Hematopoietic multipotent progenitor cell treated with erythropoietin and hydrocortisone succinate and interleukin-3 and kit ligand, for 8 days (in vitro differentiated cells): Measurements from ENCODE around the gene MOGAT3.
A peak's percentile ranks its signal among the peaks of the same experiment; 100 is the strongest.
"Not testable (repeated sequence)": the region's sequence is repeated elsewhere in the genome, so short reads cannot be mapped to it uniquely, and the experiment has no call there.

Experiments used
- DNase-seq: peaks from one replicate; pipeline ENCODE4 v3.0.0-alpha.2; 2015

The MOGAT3 gene

GRCh38 chr7:101203740-101204738 is 3.2 kb upstream of the MOGAT3 start:
- not testable (repeated sequence) for DNase-seq

GRCh38 chr7:101202603-101202918 is 1.7 kb upstream of the MOGAT3 start:
- no peak for DNase-seq

DNA sequence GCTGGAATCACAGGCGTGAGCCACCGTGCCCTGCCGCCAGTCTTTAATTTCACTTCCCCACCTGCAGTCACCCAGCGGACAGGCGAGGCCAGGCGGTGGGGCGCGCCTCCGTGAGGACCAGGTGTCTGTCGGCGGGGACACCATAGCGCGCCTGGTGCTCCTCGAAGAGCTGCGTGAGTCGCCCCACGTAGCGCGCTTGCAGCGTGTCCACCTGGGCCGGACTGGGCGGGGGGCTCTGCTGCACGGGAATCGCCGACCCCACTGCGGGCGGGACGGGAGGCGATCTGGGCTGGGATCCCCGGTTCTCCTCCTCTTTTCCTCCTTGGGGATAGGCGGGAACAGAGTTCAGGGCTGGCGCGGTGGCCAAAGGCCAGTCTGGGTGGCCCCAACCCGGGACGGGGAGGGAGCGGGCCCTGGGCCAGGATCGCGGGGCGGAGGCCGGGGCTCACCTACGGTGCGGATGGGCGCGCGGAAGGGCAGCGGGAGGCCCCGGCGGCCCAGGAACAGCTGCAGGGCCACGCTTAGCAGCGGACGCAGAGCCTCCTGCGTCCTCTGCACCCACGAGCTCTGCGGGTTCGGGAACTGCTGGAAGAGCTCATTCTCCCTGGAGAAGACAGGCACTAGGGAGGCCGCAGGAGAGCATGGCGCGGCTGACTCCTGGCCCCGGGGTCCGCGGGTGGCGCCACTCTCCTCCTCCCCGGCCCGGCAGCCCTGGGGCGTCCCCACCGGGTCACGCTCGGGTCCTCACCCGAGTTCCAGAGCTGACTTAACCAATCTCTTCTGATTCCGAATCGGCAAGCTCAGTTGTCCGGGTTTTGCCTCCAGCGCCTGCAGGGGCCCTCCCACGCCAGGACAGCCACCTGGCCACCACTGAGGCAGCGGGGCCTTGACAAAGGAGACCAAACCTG is 1.1 kb upstream of the MOGAT3 start:
- no peak for DNase-seq

DNA sequence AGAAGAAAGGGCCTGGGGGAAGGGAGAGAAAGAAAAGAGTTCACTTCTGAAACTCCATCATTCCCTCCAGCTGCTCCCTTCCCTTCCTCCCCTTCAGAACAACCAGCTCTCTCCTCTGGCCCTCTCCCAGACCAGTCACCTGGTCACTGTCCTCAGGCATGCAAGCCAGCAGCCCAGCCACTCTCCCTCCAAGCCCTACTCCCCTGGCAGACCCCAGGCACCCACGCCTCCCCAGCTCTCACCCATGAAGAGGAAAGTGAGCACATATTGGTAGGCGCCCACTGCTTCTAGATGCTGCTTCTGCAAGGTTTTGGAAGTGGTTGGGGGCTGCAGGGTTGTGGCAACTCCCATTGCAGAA is 353 bp downstream of the MOGAT3 start:
- DNase-seq: no peak

DNA sequence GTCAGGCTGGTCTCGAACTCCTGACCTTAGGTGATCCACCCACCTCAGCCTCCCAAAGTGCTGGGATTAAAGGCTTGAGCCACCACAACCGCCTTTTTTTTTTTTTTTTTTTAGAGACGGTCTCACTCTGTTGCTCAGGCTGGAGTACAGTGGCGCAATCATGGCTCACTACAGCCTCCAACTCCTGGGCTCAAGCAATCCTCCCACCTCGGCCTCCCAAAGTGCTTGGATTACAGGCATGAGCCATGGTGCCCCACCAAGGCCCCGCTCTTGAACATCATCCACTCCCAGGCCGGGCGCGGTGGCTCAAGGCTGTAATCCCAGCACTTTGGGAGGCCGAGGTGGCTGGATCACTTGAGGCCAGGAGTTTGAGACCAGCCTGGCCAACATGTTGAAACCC is 1.3 kb downstream of the MOGAT3 start:
- DNase-seq: not testable (repeated sequence)

- DNase-seq: no peak
Measured at GRCh38 chr7:101198476-101198875, 2.4 kb downstream of the MOGAT3 start.

DNA sequence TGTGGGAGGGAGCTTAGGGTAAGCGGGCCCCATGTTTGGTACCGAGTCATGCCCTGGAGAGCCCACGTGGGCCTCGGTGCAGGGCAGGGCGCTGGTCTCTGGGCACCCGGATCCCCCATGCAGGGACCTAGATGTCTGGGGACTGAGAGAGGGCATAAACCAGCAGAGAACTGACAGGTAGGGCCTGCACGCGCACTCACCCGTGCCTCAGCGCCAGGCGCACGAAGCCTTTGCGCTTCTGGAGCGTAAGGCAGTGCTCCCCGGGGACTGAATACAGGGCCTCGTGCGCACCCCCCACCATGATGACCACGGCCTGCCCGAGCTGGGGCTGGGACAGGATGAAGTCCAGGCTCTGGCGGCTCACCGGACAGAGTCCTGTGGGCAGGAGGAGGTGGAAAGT is 2.8 kb downstream of the MOGAT3 start:
- no peak for DNase-seq

GRCh38 chr7:101195884-101196283 is 5.0 kb downstream of the MOGAT3 start:
- no peak for DNase-seq

- DNase-seq: no peak
Measured at GRCh38 chr7:101189109-101189508, 11.7 kb downstream of the MOGAT3 start.

DNA sequence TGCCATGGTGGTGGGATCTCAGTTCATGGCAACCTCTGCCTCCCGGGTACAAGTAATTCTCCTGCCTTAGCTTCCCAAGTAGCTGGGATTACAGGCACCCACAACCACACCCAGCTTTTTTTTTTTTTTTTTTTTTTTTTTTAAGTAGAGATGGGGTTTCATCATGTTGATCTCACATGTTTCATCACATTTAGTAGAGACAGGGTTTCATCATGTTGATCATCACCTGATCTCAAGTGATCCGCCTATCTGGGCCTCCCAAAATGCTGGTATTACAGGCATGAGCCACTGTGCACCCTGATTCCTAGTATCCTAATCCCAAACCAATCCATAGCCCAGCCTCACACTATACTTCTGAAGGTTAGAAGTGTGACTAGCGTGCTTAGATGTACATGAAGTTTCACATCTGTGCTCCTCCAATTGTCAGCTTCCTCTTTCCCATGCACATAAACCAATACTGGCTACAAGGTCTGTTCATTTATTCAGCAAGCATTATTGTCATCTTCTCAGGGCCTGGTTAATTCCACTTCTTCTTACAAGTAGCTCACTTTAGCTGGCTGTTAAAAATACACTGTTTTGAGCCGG is 13.9 kb downstream of the MOGAT3 start:
- no peak for DNase-seq

DNA sequence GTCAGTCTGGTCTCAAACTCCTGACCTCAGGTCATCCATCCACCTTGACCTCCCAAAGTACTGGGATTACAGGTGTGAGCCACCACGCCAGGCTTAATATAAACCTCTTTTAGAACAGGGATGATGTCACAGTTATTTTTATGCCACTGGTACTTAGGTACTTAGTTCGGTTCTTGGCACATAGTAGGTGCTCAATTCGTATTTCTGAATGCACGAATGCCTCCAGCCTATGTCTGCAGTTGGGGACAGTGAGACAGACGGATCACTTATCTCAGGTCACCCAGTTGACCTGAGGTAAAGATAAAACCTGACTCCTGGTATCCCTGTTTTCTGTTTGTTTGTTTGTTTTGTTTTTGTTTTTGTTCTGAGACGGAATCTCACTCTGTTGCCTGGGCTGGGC is 14.6 kb downstream of the MOGAT3 start:
- DNase-seq: no peak

DNA sequence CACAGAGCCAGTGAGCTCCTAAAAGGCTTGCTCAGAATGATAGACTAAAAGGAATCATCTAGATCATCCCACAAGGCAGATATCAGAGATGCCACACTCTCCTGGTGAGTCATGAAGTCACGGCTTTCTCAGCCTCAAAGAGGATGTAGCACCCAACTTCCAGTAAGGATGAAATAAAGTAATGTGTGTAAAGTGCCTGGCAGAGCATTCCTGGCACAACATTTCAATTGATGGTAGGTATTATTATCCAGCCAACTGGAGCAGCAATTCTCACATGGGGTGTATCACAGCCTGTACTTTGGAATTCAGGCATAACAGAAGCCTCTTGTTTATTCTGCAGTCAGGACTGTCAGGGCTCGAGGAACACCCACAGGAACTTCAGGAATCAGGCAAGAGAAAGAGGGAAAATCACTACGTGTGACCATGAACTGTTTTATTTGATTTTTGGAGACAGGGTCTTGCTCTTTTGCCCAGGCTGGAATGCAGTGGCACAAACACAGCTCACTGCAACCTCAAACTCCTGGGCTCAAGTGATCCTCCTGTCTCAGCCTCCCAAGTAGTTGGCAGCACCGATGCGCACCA is 15.5 kb downstream of the MOGAT3 start:
- DNase-seq: peak; percentile 33

GRCh38 chr7:101180130-101180755 is 20.6 kb downstream of the MOGAT3 start, which contains the start of gene NAT16:
Gene NAT16 (minus strand): TSS chr7:101180293. CDS start chr7:101174807, 5,486 bp downstream.
- DNase-seq: no peak

GRCh38 chr7:101179713-101180112 is 21.1 kb downstream of the MOGAT3 start:
- no peak for DNase-seq

- no peak for DNase-seq
Measured at GRCh38 chr7:101179117-101179516, 21.7 kb downstream of the MOGAT3 start.

DNA sequence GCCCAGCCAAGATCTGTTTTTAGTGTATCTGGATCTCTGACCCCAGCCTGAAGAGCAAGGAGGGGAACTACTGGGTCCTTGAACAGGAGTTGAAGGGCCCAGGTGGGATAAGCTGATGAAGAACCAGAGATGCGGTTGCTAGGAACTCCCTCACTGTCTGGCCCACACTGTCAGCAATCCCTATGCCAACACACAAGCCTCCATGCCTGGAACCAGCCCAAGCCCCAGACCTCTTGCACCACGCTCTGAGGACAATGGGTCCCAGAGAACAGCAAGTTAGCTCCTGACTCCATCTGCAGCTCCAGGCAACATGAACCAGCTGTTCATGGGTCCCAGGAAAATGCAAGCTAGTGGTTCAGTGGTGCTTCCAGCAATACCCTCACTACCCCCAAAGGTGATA is 23.2 kb downstream of the MOGAT3 start:
- no peak for DNase-seq

- DNase-seq: no peak
Measured at GRCh38 chr7:101175664-101176063, 25.2 kb downstream of the MOGAT3 start.

GRCh38 chr7:101174322-101174854 is 26.4 kb downstream of the MOGAT3 start:
- no peak for DNase-seq

DNA sequence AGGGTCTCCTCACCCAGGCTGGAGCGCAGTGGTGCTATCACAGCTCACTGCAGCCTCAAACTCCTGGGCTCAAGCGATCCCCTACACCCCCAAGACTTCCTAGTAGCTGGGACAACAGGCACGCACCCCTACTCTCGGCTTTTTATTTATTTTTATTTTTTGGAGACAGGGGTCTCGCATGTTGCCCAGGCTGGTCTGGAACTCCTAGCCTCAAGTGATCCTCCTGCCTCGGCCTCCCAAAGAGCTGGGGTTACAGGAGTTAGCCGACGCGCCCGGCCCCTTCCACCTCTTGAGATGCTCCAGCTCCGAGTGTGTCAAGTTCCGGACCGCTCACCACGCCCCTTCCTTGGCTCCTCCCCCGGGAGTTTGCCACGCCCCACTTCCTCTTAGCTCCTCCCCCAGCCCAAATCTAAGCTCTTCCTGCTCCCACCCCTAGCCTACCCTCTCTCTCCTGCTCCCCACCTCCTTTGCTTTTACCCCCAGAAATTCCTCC is 27.0 kb downstream of the MOGAT3 start:
- peak; percentile 65 for DNase-seq

GRCh38 chr7:101172854-101173751 is 27.7 kb downstream of the MOGAT3 start:
- peak; percentile 86 for DNase-seq
